ENCODE results near the gene HSCB. TPM values are rescaled to one million over a fixed set of nuclear protein-coding genes. Genes with fewer than 3 reads are reported as not detected.
"Not testable (repeated sequence)": the region's sequence is repeated elsewhere in the genome, so short reads cannot be mapped to it uniquely, and the experiment has no call there.

The HSCB gene
- total RNA-seq, 4 donors from 2014 or later: 6.2 to 49.5 (median 12.1) TPM

DNA sequence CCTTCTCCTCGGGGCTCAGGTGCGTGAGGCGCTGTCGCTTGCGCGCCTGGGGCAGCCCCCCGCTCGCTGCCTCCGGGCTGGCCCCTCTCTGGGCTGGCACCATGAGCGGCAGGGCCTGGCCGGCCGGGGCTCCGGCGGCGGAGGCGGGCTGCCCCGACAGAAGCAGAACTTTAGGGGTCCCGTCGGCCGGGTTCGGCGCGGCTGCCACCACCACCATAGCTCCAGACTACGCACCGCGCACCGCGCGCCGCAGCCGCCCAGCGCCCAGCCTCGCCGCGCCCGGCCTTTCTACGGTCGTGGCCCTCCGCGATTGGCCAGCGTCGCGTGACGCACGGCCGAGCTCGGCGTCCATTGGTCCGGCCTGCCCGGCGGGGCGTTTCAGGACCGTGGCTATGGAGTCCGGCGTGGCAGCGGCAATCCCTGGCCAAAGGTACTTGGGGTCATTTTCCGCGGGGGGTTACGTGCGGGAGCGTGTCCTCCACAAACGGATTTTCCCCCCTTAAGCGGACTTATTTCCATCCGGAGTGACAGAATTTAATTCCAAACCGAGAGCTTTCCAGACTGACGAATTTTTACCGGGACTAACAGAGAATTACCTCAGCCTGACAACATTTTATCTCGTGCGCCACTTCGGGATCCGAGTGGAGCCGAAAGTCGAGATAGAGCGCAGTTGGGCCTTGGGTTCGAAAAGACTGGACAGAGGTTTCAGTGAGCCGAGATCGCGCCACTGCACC lies 58.6 kb downstream of the HSCB start, which contains the start of gene XBP1:
XBP1 (minus strand) TSS at position 262 of the 734 bp plus-strand sequence.
- Histone ChIP-seq H3K27me3 (no peaks in the 10 kb centered on the region), H3K4me3 (peak within 1 kb of the TSS; percentile 80 to 97 (median 86)), H3K4me1 (peaks cover 0 to 55% (median 14%) of the 10 kb centered on the region in 4 donors), H3K27ac (peak within 1 kb of the TSS; percentile 96 to 99 (median 97)), H3K9me3 (no peaks in the 10 kb centered on the region), H3K36me3 (peaks cover 0 to 25% (median 0%) of the 10 kb centered on the region in 3 donors)
- DNase-seq: peak; percentile 89 to 97 (median 96)
- TF ChIP-seq POLR2A (IDR thresholded peaks at IDR 0.05): peak; percentile 99
- TF ChIP-seq, protein P1, sequence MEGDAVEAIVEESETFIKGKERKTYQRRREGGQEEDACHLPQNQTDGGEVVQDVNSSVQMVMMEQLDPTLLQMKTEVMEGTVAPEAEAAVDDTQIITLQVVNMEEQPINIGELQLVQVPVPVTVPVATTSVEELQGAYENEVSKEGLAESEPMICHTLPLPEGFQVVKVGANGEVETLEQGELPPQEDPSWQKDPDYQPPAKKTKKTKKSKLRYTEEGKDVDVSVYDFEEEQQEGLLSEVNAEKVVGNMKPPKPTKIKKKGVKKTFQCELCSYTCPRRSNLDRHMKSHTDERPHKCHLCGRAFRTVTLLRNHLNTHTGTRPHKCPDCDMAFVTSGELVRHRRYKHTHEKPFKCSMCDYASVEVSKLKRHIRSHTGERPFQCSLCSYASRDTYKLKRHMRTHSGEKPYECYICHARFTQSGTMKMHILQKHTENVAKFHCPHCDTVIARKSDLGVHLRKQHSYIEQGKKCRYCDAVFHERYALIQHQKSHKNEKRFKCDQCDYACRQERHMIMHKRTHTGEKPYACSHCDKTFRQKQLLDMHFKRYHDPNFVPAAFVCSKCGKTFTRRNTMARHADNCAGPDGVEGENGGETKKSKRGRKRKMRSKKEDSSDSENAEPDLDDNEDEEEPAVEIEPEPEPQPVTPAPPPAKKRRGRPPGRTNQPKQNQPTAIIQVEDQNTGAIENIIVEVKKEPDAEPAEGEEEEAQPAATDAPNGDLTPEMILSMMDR (IDR thresholded peaks at IDR 0.05): peak in 1 of 6 experiments; percentile 5

DNA sequence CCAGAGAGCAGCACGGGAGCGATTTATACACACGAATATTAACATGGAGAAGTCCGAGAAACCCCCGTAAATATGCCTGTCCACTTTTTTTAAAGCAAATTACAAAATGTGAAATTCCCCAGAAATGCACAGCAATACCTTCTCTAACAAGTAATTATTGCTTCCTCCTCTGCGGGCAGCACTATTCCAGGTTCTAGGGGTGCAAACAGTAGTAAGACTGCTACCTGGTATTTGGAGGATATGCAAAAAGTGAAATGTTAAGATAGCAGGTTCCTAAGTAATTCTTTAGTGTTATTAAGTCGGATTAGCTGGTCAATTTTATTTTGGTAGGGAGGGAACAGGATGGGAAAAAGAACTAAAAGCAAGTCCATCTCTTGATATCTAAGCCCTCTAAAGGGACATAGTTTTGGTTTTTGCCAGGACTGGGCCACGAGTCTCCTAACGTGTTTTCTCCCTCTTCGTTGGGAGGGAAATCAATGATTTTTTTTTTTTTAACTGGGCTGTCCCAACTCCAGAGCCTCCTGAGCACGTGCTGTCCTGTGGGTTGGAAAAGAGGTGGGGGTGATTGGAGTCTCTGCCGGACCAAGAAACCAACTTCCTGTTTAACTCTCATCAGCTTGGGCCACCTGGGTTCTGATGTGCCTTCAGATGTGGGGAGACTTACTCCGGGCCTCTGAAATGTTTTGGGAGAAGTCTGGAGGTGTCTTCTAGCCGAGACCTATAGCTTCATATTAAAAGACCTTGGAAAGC lies 60.2 kb downstream of the HSCB start:
- Histone ChIP-seq H3K36me3 (peaks cover 0 to 10% (median 0%) of the 10 kb centered on the region in 3 donors), H3K27me3 (no peaks in the 10 kb centered on the region), H3K27ac (peak overlapping the region; percentile 60 to 99 (median 97)), H3K4me3 (peak overlapping the region; percentile 80 to 97 (median 86)), H3K9me3 (no peaks in the 10 kb centered on the region), H3K4me1 (peaks cover 0 to 41% (median 14%) of the 10 kb centered on the region in 4 donors)
- peak in 2 of 3 donors; percentile 49 to 63 for DNase-seq
- peak in 1 of 2 donors; percentile 10 for TF ChIP-seq POLR2A (IDR thresholded peaks at IDR 0.05)
- TF ChIP-seq, protein P1 (IDR thresholded peaks at IDR 0.05): no peak

DNA sequence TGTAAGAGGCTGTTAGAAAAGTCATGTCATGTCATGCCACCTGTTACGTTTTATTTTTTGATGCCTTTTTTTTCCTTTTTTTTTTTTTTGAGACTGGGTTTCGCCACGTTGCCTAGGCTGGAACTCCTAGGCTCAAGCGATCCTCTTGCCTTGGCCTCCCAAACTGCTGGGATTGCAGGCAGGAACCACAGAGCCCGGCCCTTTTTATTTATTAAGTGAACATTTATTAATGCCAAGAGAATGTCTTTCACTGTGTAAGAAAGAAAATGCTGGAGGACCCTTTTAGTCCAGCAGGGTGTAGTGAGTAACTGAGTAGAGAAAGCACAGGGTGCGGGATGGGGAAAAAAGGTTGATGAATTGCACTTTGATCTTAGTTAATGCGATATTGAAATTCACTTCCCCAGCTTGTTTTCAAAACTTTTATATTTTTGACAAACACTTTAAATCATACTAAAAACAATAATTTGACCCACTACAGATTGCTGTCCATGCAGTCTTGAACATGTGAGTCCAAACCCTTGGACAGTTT lies 60.8 kb downstream of the HSCB start:
- H3K9me3 ChIP-seq: no peaks in the 10 kb centered on the region
- H3K4me3 ChIP-seq: peak overlapping the region in 1 of 4 donors; percentile 97
- no peak for DNase-seq
- peak overlapping the region; percentile 60 to 99 (median 97) for H3K27ac ChIP-seq
- peaks cover 0 to 3% (median 0%) of the 10 kb centered on the region in 3 donors for H3K36me3 ChIP-seq
- peaks cover 0 to 35% (median 14%) of the 10 kb centered on the region in 4 donors for H3K4me1 ChIP-seq
- H3K27me3 ChIP-seq: no peaks in the 10 kb centered on the region
- no peak for TF ChIP-seq POLR2A (IDR thresholded peaks at IDR 0.05)
- TF ChIP-seq, protein P1 (IDR thresholded peaks at IDR 0.05): peak in 4 of 6 experiments; percentile 32 to 61 (median 44)

GRCh38 chr22:28805426-28805825 lies 63.6 kb downstream of the HSCB start:
- not testable (repeated sequence) for H3K9me3 ChIP-seq, H3K27ac ChIP-seq, H3K36me3 ChIP-seq, H3K27me3 ChIP-seq, H3K4me3 ChIP-seq, DNase-seq
- peaks cover 0 to 20% (median 11%) of the 10 kb centered on the region in 4 donors for H3K4me1 ChIP-seq

Other genes with a start within 250 kb of the HSCB start
- 10 to 100 TPM in 3 of 4 donors, 1 to 10 TPM in 1; 9.1 to 46.4 (median 35.2) TPM for gene TTC28, start 62.2 kb upstream of the HSCB start, total RNA-seq
- 10 to 100 TPM in 3 of 4 donors, 1 to 10 TPM in 1; 8.7 to 24.2 (median 14.2) TPM for gene CHEK2, start 219 bp upstream of the HSCB start, total RNA-seq
- gene CCDC117, start 30.7 kb downstream of the HSCB start, total RNA-seq: 10 to 100 TPM in 3 of 4 donors, 1 to 10 TPM in 1; 6.3 to 23.9 (median 14.2) TPM
- 100 to 1,000 TPM; 139 to 287 (median 213) TPM for gene XBP1, start 58.5 kb downstream of the HSCB start, total RNA-seq
- 10 to 100 TPM in 1 of 4 donors, 1 to 10 TPM in 3; 5.8 to 17.6 (median 8.0) TPM for gene ZNRF3, start 141.5 kb downstream of the HSCB start, total RNA-seq

All from Peyer's patch (tissue), 4 donors.